Endothelial cell of umbilical vein (primary cell): ENCODE data around the gene GRM7.

ENCODE experiments used
- POLR2A ChIP-seq: IDR thresholded peaks from 2 replicates; pipeline ENCODE4 v1.6.1; 2012; ENCODE audit warnings: low read depth, mild to moderate bottlenecking, control low read depth, low read length
- POLR2AphosphoS5 ChIP-seq: IDR thresholded peaks from 2 replicates; pipeline ENCODE4 v1.6.1; 2012; ENCODE audit warnings: low read depth, mild to moderate bottlenecking, control low read depth, low read length, moderate library complexity; ENCODE audit not compliant: insufficient read depth
- TF ChIP-seq, protein P1 (sequence below), 2 donors: IDR thresholded peaks; 1 replicate in 1 of 2; 2 replicates in 1 of 2; pipeline ENCODE4 v1.5.1; 2011; ENCODE audit warnings: low read length in 2 of 2, mild to moderate bottlenecking in 2 of 2, moderate library complexity in 2 of 2, control low read depth in 1 of 2, inconsistent platforms in 1 of 2, low read depth in 1 of 2; ENCODE audit not compliant: insufficient read depth in 1 of 2; ENCODE audit errors: extremely low read depth in 1 of 2

DNA sequence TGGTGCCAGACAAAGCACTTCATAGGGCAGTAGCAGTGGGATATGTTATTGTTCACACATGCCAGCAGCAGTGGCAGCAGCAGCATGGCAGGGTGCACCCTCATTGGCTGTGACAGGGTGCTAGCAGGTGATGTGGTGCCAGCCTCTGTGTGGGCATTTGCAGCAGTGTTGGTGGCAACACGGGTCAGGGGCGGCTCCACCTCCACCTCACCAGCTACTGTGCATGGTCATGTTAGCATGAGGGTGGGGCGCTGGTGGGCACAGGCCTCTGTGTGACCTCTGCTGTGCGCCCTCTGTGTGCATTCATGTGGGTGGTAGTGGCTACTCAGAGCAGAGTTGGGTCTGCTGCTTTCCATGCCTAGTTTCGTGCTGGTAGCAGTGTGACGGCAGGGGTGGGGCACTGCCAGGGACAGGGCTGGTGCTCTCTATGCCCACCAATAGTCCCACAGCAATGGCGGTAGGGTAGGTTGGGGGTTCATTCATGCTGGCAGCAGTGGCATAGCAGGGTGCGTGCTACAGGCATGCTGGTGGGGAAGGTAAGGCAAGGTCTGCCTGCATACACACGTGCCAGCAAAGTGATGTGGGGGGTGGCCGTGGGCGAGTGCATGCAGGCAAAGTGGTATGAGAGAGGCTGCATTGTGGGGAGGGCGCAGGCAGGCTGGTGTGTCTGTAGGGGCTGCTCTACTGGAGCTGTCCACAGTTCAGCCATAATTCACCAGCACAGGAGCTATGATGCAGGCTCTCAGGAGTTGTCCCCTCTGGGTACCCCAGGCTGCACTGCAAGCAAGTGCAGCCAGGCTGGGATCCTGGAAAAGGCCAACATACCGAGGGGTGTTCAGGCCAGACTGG is 402.7 kb downstream of the GRM7 start:
- TF ChIP-seq POLR2AphosphoS5 (no peak), POLR2A (no peak)
- TF ChIP-seq, protein P1, sequence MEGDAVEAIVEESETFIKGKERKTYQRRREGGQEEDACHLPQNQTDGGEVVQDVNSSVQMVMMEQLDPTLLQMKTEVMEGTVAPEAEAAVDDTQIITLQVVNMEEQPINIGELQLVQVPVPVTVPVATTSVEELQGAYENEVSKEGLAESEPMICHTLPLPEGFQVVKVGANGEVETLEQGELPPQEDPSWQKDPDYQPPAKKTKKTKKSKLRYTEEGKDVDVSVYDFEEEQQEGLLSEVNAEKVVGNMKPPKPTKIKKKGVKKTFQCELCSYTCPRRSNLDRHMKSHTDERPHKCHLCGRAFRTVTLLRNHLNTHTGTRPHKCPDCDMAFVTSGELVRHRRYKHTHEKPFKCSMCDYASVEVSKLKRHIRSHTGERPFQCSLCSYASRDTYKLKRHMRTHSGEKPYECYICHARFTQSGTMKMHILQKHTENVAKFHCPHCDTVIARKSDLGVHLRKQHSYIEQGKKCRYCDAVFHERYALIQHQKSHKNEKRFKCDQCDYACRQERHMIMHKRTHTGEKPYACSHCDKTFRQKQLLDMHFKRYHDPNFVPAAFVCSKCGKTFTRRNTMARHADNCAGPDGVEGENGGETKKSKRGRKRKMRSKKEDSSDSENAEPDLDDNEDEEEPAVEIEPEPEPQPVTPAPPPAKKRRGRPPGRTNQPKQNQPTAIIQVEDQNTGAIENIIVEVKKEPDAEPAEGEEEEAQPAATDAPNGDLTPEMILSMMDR (IDR thresholded peaks at IDR 0.05; ENCODE audit: extremely low read depth in 1 of 2, insufficient read depth in 1 of 2, low read depth in 1 of 2, low read length in 2 of 2) = no peak
